ENCODE results near the gene MAP3K20.
"Not testable (repeated sequence)": the region's sequence is repeated elsewhere in the genome, so short reads cannot be mapped to it uniquely, and the experiment has no call there.

Gene MAP3K20

DNA sequence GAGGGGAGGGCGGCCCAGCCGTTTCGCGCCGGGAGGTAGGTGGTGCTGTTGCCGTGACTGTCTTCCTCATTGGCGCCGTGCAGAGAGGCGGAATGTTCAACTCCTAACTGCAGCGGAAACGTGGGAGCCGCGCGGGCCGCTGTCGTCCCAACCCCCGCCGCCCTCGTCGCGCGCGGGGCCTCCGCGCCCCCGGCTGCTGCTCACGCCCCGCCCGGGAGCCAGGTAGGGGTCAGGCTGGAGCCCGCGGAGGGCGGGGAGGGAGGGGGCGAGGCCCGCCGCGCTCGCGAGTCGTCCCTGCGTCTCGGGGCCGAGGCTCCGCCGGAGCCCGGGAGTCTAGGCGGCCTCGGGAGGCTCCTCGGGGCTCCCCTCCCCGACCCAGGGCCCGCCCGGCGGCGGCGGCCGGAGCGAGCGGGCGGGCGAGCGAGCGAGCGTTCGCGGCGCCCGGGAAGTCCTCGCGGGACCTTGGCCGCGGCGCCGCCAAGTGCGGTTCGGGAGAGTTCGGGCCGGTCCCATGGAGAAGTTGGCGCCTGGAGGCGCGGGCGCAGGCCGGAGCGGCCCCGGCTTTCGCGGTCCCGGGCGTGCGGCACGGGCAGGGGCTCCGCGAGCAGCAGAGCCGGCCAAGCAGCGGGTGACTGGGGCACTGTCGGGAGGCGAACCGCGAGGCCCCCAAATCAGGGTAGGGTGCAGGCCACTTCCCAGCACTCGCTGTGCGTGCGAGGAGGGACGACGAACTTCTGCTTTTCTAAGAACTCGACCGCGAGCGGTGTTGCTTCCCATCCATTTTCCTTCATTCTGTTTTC lies at the start of gene MAP3K20:
TSS of gene MAP3K20 (plus strand) at position 66 of the 800 bp plus-strand sequence. CDS start 15,186 bp downstream, outside the sequence.
- peak; percentile 20 for DNase-seq

DNA sequence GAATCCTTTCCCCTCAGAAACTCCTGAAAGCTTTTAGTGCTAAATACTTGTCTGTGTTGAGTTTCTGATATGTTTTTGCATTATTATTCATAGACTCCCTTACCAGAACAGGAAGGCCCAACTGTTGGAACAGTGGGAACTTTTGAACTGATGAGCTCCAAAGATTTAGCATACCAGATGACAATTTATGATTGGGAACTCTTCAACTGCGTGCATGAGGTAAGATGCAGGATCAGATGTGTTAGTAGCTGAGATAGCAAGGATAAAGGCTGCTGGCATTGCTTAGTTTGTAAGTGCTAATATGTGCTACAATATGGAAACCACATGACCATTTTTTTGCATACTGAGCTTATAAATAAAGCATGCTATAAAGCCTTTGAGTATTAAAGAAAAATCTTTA lies 49.2 kb upstream of the MAP3K20 start:
- no peak for DNase-seq

DNA sequence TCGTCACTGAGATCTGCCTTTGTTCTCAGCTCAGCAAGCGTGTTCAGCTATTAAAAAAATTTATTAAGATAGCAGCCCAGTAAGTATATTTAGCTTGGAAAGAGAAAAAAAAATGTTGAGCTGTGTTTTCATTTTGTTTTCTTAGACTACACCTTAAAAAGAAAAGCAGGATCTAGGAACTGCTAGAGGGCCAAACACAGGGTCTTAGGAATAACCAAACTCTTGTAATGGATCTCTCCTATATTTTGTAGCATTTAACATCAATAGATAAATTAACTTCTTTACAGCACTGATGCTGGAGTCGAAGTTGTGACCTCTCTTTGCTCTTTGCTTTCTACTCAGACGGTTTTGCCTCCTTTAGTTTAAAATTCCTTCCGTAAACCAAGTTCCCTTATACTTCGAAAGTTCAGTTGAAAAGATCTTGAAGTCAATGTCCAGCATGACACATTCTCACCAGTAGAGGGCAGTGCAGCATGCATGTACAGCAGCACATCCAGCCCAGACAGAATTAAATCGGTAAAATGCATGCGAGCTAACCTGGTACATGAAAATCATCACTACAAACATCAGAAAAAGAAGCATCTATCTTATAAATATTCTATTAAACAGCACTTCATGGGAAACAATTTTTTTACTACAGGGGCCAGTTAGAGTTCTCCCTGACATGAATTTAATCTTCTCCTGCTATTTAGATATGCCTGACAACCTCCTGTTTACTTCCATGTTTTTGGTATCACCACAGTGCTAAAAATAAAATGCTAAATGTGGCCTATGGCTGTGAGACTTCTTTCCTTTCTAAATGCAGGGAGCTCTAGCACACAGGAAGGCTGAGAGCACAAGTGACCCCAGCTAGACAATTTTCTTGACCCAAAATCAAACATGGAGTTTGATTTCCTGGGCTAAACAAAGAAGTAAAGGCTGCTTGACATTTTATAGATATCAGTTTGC lies 48.2 kb upstream of the MAP3K20 start:
- DNase-seq, result peak; percentile 44

DNA sequence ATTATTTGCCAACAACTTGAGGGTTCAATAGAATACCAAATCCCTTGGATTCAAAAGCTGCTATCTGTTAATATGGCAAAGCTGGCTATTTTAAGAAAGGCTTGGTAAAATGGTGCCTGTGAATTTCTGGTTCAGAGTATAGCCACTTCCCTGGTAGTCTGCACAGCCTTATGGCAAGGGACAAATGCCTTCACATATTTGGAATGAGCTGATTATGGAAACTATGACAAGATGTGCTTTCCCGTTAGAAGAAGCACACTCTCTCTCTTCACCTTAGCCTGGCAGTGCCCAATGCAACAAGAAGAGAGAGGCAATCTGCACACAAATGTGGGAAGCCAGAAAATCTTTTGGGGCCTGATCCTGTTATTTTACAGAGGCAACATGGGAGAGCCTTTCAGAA lies 47.5 kb upstream of the MAP3K20 start:
- no peak for DNase-seq

DNA sequence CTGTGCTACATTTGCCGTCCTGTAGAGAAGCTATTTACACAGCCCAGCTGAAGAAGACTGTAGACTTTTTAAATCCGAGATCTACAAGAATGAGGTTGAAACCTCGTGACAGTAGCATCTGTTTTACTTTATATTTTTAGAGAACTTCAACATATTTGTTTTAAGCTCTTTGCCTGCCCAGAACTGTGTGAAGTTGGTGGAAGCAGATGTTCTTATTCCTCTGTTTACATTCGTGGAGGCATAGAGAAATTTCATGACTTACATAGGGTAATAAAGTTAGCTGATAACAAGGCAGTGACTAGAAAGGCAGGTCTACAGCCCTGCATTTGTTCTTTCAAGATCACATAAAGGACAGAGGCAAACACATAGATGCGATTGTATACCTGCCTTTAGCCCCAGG lies 47.0 kb upstream of the MAP3K20 start:
- no peak for DNase-seq

DNA sequence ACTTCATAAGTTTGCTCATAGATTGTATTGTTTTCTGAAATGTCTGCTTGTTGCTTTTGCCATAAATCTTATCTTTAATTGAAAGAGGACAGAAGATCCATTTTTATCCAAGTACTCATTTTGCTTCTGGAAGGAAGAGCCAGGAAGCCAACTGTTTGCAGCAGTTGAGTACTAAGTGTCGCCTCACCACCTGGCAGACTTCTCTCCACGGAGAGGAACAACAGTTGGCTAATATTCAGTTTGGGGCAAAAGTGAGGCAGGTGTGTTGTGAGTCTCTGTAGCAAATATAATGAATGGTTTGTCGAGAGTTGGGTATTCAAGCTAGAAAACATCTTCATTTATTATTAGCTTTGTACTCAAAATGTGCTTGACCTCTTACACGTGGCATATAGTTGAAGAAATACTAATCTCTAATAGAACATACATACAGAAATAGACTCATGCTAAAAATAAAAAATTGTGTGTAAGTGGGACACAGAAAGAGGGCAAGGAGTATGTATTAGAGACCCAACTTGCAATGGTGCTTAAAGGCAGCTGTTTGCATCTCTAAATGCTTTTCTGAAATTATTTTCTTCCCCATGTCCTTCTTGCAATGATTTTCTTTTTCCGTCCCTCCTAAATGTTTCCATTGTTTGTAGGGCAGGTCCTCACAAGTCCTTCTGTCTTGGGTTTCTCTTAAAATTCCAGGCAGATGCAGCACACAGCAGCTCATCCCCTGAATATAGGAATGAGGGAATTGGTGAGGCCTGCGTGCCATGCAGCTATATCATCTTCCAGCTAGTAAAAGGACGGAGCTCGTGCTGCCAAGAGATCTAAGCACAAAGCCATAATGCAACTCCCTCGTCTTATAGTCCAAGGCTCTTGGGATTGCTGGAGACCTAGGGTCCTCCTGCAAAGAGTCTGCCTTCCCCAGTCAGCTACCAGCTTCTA lies 44.8 kb upstream of the MAP3K20 start:
- DNase-seq, result no peak

DNA sequence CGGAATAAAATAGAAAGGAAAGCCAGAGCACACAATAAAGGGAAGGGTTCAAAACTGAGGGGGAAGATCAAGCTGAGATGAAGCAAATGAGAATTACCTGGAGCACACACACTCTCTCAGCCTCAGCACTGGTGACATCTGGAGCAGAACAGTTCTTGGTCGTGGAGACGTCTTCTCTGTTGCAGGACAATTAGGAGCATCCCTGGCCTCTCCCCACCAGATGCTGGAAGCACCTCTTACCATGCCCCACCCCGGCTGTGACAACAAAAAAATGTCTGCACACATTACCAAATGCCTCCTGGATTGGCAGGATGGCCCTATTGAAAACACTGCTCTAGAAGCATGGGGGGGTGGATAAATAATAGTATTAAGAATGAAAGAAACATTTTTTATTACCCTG lies 43.6 kb upstream of the MAP3K20 start:
- DNase-seq, result no peak

DNA sequence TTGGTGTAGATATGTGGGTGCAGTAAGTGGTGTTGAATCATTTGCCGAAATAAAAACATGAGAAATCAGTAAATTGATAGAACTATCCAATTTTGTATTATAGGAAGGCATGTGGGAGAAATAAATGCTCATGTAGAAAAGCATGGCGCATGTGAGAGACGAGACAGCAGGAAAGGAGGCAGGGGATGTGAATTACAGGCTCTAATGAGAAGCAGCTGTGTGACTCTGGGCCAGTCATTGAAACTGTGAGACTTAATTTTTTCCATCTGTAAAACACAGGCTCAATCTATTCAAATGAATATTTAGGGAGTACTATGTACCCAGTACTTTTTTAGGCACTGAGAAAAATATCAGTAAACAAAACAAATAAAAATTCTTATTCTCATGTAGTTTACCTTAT lies 42.6 kb upstream of the MAP3K20 start:
- no peak for DNase-seq

DNA sequence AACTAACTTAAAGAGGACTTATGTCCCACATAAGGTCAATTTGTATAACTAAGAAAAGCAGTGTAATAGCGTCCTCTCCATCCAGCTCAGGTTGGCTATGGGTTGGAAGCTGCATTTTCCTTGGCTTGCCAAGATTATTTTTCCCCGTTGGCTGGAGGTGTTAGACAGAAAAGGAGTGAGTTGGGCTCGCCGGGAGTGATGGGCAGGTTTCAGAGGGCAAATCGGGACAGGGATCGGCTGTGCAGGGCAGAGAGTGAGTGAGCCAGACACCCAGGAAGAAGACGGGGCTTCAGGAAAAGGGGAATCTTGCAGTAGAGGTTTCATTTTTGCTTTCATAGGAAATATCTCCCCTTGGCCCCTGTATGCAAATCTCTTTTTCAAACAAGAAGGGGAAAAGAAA lies 41.5 kb upstream of the MAP3K20 start:
- no peak for DNase-seq

DNA sequence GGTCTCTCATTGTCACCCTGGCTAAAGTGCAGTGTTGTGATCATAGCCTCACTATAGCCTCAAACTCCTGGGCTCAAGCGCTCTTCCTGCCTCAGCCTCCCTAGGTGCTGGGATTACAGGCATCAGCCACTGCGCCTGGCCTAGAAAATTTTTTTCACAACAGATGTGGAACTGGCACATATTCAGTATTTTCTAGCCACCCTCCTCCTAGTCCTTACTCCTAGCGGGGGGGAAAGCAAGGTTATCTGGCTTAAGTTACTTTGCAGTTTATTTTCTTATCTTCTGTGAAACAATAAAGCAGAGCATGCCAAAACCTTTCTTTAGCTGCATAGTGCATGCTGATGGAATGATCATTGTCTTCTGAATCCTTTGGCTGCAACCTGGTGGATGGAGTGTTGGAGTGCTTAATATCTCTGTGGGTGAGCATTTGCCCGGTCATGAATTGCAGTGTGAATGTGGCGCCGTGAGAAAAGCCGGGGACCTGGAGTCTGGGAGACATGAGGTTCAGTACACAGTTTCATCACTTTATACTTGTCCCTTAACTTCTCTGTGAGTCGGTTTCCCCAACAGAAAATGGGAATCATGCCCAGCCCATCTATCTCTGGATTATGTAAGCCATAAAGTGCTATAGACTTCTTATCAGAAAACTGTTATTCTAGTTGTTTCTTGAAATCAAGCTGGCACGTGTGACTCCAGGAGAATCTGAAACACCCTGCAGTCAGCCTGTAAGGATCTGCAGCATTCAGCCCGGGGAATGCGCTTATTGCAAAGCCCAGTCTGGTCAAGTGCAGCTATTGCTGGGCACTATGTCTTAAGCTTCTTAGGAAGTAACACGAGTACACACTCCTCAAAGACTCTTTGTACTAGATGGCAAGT lies 38.2 kb upstream of the MAP3K20 start:
- no peak for DNase-seq

DNA sequence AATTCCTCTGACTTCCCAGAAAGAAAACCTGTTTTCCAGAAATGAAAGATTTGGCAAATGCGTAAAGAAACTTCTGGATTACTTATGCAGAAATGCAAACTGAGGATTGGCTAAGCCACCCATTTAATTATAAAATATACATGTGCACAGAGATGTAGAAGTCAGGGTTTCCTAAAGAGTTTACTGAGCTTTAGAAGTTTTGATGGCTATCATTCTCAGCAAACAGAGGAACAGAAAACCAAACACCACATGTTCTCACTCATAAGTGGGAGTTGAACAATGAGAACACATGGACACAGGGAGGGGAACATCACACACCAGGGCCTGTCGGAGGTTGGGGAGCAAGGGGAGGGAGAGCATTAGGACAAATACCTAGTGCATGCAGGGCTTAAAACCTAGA lies 37.4 kb upstream of the MAP3K20 start:
- not testable (repeated sequence) for DNase-seq

DNA sequence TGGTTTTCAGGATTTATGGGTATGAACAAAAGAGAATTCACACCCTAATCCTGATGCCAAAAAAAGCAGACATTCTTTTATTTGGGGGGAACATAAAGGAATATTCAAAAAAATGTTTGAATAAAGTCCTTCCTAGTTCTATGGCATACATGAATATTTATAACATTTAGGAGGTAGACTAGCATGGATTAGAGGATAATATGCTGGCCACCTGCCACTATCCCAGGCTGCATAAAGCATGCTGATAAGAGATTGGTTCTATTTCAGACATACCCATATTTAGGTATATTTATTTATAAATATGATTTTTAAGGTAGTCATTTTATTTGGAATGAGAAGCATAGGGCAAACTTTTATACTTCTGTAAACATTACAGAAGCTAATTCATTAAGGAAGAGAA lies 34.9 kb upstream of the MAP3K20 start:
- no peak for DNase-seq

DNA sequence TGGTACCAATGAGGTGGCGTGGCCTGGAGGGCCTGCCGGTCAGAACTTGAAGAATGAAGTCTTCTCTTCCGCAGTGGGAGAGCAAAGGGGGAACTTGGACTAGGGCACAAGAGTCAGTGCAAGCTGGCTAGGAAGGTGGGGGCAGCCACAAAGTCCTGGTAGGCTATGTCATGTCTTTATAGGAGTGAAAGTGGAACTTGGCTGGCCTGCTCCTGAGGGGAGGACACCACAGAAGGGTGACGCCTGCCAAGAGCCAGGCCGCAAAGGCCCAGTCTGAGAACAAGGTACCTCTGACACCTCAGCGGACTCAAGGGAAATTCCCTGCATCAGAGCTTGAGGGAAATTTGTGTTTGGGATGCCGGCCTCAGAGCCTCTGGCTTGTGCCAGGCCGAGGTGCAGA lies 32.2 kb upstream of the MAP3K20 start:
- no peak for DNase-seq

DNA sequence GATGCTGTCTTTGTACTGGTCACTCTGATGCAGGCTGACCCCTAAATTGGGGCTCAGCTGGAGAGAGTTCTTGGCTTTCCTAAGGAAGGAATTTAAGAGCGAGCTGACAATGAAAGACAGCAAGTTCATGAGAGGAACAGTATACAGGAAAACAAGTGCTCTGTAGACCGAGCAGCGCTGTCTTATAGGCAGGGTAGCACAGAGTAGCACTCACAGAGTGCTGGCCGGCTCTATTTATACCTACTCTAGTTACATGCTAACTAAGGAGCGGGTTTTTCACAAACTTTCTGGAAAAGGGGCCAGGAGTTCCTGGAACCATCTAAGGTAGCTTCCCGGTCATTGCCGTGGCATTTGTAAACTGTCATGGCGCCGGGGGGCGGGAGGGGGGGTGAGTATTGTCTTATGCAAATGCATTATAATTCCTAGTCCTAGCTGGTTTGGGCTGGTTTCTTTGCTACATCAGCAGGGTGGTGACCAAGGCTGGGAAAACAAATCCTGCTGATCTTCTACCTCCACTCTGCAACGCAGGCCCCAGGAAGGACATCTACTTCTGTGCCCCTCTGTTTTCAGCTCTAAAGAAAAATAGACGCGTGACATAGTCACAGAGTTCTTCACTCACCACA lies 31.6 kb upstream of the MAP3K20 start:
- no peak for DNase-seq

DNA sequence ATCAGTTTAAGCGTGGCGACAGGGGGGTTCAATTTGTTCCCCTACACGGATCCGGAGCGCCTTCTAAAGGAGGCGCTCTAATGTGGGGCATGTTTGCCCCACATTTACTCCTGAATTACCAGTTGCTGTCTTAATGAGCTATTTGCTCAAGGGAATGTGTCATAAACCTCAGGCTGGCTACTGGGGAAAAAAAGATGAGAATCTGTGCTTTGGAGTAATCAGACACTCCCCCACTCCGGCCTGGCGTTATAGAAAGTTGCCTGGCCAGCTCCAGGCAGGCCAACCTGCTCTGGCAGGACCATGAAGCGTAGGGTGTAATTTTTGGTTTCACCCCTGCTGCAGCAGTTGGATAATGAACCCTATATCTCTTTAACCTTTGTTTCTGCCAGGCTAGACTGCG lies 31.0 kb upstream of the MAP3K20 start:
- no peak for DNase-seq

DNA sequence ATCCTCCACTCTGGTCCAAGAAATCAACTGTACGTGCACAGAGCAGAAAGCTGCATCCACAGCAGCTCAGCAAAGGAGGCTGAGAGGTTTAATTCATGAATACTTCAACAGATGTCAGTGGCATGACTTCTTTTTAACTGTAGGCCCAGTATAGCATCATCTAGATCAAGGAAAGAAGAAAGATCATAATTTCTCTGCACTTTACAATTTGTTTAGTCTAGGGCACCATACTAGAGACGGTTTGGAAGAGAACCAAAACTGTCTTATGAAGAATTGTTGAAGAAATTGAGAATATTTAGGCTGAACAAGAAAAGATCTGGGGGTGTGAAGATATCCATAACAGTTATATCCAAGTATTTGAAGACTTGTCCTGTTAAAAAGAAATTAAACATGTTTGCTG lies 30.5 kb upstream of the MAP3K20 start:
- no peak for DNase-seq

DNA sequence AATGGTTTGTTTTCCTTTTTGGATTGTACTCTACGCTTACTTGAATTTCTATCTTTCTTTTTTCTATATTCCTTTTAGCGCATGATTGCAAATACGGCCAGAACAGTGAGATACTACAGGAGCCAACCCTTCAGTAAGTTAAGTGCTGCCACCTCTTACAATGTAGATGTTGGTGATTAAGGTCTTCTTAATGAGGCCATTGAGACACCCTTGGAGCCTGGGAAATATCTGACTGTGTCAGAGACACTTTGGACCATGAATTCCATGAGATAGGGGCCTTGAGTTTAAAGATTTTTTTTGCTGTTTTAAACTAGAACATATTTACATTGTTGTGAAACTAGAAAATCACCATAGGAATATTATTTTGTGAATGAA lies 27.1 kb upstream of the MAP3K20 start:
- no peak for DNase-seq

DNA sequence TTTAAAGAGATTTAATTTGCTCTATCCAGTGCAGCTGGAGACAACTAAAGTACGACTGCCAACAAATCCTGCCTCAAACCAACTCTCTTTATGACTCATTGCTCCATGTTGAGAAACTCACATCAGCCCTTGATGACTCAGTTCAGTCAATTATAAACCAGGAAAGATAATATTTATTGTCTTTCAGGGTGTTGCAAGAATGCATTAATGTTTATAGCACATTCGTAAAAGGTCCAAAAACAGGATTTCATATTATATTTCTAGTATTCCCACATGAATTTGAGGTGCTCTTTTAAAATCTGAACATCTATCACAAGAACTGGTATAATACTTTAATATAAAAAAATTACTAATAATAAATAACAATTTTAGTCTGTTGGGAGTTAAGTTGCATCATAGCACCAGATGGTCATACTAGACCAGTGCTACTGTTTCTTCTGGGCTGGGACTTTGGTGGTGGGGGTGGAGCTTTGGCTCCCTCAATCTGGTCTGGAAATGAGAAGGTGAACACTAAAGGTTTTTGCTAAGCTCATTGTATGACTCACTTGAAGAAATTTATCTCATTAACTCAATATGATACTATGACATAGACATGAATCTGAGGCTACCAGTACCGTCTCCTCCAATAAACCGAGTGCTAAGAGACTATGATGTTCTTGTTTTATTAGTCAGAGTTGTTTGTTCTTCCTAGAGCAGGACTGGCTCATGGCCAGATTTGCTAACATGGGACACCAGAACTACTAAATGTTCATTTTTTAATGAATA lies 26.6 kb upstream of the MAP3K20 start:
- no peak for DNase-seq

DNA sequence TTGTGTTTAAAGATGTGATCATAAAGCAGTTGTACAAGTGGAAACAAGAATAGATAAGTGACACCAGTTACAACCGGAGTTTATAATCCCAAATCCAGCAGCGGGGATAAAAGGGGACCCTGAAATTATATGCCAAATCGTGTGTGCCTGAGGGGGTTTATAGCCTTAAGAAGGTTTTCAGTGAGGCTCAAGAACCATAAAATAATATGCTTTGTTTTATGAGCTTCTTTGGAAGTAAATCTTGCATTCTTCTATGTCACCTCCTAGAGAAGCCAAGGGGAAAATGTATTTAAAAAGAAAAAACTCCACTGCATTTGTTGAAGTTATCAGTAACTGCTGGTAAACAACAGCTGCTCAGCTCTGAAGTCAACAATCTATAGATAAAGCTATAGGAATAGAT lies 25.8 kb upstream of the MAP3K20 start:
- no peak for DNase-seq

DNA sequence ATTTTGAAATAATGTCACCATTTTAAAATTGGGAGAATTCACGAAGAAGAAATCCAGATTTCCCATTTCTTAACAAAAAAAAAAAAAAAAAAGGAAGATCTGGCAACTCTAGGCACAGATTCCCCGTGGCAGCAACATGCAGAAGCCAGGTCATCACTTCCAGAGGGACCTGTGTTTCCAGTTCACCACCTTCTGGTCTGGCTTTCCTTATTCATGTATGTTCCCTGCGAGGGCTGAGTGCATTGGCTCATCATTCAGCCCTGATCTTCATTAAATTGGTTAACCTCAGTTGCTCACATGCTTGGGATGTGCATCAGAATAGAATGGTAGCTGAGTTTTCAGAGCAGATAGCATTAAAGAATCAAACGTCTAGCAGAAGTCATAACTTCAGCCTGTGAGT lies 25.0 kb upstream of the MAP3K20 start:
- no peak for DNase-seq

Measured in activated effector memory CD4-positive, alpha-beta T cell treated with Interleukin-2 at 50 U/mL for 16 hours (primary cell).